ENCODE results near the gene ZFP91. TPM values are rescaled to one million over a fixed set of nuclear protein-coding genes. Genes with fewer than 3 reads are reported as not detected.

Gene ZFP91
- total and polyA plus RNA-seq, 9 of the 15 experiments (the other 6 are each of a cell fraction or from before 2014, with no cell fraction given) = 17.6 to 58.3 (median 34.0) TPM

DNA sequence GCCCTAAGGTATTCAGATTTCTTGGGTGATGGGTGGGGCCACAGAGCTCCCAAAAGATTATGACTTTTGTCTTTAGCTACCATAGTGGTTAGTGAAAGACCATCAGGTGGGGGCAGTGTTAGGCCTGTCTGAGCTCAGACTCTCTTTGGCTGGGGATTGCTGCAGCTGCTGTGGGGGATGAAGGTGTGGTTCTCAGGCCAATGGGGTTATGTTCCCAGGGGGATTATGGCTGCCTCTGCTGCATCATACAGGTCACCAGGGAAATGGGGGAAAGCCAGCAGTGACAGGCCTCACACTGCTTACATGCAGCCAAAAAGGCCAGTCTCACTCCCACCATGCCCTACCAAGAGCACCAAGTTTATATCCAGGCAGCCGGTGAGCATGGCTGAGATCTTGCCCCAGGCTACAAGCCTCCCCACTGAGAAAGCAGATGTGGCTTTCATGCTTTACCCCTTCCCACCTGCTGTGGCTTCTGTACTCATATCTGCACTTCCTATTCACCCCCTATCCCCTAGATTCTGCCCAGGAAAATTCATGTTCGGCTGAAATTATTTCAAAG, 68.4 kb downstream of the ZFP91 start:
- ChIA-PET CTCF (ENCODE audit: low intra/inter-chr PET ratio) (no interaction called here), POLR2A (no interaction called here)
- Histone ChIP-seq H3K36me3 (ENCODE audit: control insufficient read depth, insufficient read depth, low read length) (no peaks in the 10 kb centered on the region), H3K27me3 (ENCODE audit: control insufficient read depth in 2 of 2, insufficient read depth in 2 of 2, low read length in 2 of 2) (no peaks in the 10 kb centered on the region), H3K79me2 (ENCODE audit: control insufficient read depth, insufficient read depth, low read length) (no peaks in the 10 kb centered on the region), H3K9me1 (ENCODE audit: control insufficient read depth, insufficient read depth, low read length) (no peaks in the 10 kb centered on the region), H3K27ac (ENCODE audit: extremely low read depth, low read depth, low read length) (no peak overlapping the region), H3K4me1 (replicated peaks in 1 of 2; ENCODE audit: control insufficient read depth in 2 of 2, insufficient read depth in 2 of 2, low read length in 2 of 2) (peaks cover 0 to 9% of the 10 kb centered on the region in 2 experiments; a peak in 3 of 5 replicates), H3K4me3 (no peak overlapping the region), H3K4me2 (ENCODE audit: insufficient read depth, low read length) (no peak overlapping the region), H4K20me1 (replicated peaks; ENCODE audit: control insufficient read depth, insufficient read depth, low read length) (no peaks in the 10 kb centered on the region), H3K9me3 (replicated peaks; ENCODE audit: control insufficient read depth, insufficient read depth, low read depth, low read length) (peaks cover 3% of the 10 kb centered on the region; the same call in 1 of the 2 replicates), H3K9ac (ENCODE audit: insufficient read depth in 1 of 2, low read depth in 2 of 2, low read length in 2 of 2) (no peak overlapping the region), H2AFZ (ENCODE audit: low read depth, low read length) (no peak overlapping the region)
- FAIRE-seq = no peak
- intact Hi-C loops (cut with micrococcal nuclease) (no loop called here), in situ Hi-C loops (cut with MboI) (loop anchor here (25.0 kb wide), 1 partner anchor 490 kb away; the partner anchor contains the start of gene FAM111A)
- ATAC-seq = peak; percentile 51; the same call in 1 of the 3 replicates
- no peak for DNase-seq (ENCODE audit: extremely low read depth in 1 of 4, low spot score in 3 of 4)
- peak in 1 of 2 experiments; percentile 38; a peak in 2 of 4 replicates for TF ChIP-seq RAD21 (CRISPR knock-in tag; conservative IDR thresholded peaks at IDR 0.05 in 1 of 2, IDR thresholded peaks at IDR 0.05 in 1 of 2)
- TF ChIP-seq, protein P1, sequence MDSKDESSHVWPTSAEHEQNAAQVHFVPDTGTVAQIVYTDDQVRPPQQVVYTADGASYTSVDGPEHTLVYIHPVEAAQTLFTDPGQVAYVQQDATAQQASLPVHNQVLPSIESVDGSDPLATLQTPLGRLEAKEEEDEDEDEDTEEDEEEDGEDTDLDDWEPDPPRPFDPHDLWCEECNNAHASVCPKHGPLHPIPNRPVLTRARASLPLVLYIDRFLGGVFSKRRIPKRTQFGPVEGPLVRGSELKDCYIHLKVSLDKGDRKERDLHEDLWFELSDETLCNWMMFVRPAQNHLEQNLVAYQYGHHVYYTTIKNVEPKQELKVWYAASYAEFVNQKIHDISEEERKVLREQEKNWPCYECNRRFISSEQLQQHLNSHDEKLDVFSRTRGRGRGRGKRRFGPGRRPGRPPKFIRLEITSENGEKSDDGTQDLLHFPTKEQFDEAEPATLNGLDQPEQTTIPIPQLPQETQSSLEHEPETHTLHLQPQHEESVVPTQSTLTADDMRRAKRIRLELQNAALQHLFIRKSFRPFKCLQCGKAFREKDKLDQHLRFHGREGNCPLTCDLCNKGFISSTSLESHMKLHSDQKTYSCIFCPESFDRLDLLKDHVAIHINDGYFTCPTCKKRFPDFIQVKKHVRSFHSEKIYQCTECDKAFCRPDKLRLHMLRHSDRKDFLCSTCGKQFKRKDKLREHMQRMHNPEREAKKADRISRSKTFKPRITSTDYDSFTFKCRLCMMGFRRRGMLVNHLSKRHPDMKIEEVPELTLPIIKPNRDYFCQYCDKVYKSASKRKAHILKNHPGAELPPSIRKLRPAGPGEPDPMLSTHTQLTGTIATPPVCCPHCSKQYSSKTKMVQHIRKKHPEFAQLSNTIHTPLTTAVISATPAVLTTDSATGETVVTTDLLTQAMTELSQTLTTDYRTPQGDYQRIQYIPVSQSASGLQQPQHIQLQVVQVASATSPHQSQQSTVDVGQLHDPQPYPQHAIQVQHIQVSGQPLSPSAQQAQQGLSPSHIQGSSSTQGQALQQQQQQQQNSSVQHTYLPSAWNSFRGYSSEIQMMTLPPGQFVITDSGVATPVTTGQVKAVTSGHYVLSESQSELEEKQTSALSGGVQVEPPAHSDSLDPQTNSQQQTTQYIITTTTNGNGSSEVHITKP (IDR thresholded peaks at IDR 0.05; ENCODE audit: partially characterized antibody) = no peak
- WGBS (ENCODE audit: insufficient coverage, low coverage, missing lambda C conversion rate) = 8% methylated on average over 2 of the region's 2 CpGs
- no TSS peak for BruUV-seq (replicated peaks)

Data from K562 (cell line).